AG09309 (cell line): ENCODE data around the gene FGFBP3.
A peak's percentile ranks its signal among the peaks of the same experiment; 100 is the strongest.

Source experiments
- DNase-seq: peaks from one replicate; pipeline ENCODE4 v3.0.0-alpha.2; 2010; ENCODE audit warnings: low read depth
- H3K4me3 ChIP-seq: 2 replicates; pipeline ENCODE4 v1.5.1; 2011; ENCODE audit warnings: mild to moderate bottlenecking, low read depth, low read length, moderate library complexity; ENCODE audit not compliant: control insufficient read depth
- TF ChIP-seq, protein P1 (sequence below): IDR thresholded peaks from 2 replicates; pipeline ENCODE4 v1.5.1; 2011; ENCODE audit warnings: mild to moderate bottlenecking, low read depth, low read length, inconsistent platforms; ENCODE audit not compliant: insufficient read depth, control insufficient read depth; ENCODE audit errors: missing control alignments

Gene FGFBP3

DNA sequence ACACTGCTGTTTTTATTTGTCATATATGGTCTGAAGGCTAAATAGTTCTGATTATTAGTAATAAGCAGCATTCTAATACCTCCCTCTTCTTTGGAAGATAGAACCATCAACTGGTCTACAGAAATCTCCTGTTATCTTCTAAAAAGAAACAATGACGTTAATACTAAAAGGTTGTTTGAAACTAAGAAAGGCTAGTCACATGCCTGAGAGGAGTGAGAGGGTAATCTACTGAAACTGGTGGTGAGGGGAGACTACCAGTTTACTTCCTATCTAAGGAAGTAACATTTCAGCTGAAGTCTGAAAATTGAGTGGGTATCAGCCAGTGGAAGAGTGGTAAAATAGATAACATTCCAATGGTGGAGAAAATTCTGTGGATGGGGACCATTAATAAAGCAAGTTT is 48.4 kb downstream of the FGFBP3 start:
- no peak overlapping the region for H3K4me3 ChIP-seq
- no peak for DNase-seq
- TF ChIP-seq, protein P1, sequence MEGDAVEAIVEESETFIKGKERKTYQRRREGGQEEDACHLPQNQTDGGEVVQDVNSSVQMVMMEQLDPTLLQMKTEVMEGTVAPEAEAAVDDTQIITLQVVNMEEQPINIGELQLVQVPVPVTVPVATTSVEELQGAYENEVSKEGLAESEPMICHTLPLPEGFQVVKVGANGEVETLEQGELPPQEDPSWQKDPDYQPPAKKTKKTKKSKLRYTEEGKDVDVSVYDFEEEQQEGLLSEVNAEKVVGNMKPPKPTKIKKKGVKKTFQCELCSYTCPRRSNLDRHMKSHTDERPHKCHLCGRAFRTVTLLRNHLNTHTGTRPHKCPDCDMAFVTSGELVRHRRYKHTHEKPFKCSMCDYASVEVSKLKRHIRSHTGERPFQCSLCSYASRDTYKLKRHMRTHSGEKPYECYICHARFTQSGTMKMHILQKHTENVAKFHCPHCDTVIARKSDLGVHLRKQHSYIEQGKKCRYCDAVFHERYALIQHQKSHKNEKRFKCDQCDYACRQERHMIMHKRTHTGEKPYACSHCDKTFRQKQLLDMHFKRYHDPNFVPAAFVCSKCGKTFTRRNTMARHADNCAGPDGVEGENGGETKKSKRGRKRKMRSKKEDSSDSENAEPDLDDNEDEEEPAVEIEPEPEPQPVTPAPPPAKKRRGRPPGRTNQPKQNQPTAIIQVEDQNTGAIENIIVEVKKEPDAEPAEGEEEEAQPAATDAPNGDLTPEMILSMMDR = no peak

DNA sequence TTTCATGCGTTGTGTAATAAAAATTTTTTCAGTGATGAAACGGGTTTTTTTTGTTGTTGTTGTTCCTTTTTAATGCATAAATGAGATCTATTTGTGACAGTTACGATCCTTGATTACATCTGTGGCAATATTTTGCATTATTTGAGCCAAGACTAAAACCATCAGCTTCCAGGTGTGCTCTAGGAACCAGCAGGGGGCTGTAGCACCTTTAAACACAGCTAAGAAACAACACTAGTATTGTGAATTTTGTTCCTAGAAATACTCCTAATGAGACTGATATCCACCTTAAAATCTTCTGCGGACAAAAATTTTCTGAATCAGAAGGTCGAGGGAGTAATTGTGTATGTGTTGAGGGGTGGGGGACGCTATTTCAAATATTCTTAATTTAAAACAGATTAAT is 52.6 kb downstream of the FGFBP3 start:
- no peak overlapping the region for H3K4me3 ChIP-seq
- no peak for DNase-seq
- TF ChIP-seq, protein P1 = peak; percentile 31
